PFSK-1 (cell line): ENCODE measurements around the gene CDK5R2.

Experiments
- FOXP2 ChIP-seq: optimal IDR thresholded peaks from 2 replicates; pipeline ENCODE3; 2011; ENCODE audit warnings: borderline replicate concordance, control low read depth, inconsistent platforms; ENCODE audit not compliant: insufficient read depth; ENCODE audit errors: extremely low read length, extremely low read depth
- POLR2AphosphoS5 ChIP-seq: IDR thresholded peaks from 2 replicates; pipeline ENCODE4 v1.6.1; 2012; ENCODE audit warnings: low read depth, mild to moderate bottlenecking, control low read depth, low read length, moderate library complexity
- REST ChIP-seq, 2 experiments: IDR thresholded peaks; 2 replicates each; pipeline versions ENCODE4 v1.6.1 to v1.8.0; 2011 to 2012; ENCODE audit warnings: low read depth in 2 of 2, low read length in 2 of 2, control low read depth in 1 of 2, inconsistent platforms in 1 of 2, mild to moderate bottlenecking in 1 of 2, moderate library complexity in 1 of 2; ENCODE audit not compliant: insufficient read depth in 1 of 2
- SIN3A ChIP-seq: IDR thresholded peaks from 2 replicates; pipeline ENCODE4 v1.6.1; 2012; ENCODE audit warnings: mild to moderate bottlenecking, low read length, moderate library complexity, borderline replicate concordance; ENCODE audit not compliant: insufficient read depth
- TAF1 ChIP-seq: IDR thresholded peaks from 2 replicates; pipeline ENCODE4 v1.6.1; 2012; ENCODE audit warnings: low read length, control low read depth, borderline replicate concordance; ENCODE audit not compliant: insufficient read depth

Gene CDK5R2

DNA sequence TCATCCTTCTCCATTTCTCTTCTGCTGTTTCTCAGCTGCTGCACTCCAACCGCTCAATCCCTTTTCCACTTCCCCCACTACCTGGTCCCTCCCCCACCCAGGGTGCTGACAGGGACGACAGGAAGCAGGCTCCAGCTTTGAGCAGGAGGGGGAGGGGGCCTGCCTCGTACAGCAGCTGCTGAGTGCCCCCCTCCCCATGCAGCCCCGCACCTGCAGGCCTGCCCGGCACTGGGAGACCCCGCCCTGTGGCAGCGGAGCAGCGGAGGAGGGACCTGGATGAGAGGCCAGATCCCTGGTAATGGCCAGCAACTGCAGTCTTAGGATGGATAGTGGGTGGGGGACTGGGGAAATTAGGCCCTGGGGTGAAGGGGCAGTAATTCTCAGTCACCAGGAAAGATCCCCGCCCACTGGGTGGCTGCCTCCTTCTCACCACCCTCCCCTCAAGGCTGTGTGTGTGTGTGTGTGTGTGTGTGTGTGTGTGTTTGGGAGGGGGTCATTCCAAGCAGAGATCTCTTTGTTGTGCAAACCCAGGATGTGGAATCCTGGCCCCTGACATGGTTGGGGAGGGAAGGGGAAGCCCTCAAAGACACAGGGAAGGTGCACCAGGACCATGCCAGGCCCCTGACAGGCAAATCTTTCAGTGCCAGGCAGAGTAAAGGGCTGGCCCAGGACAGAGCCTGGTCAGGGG, 40.6 kb downstream of the CDK5R2 start:
- no peak for TF ChIP-seq FOXP2

DNA sequence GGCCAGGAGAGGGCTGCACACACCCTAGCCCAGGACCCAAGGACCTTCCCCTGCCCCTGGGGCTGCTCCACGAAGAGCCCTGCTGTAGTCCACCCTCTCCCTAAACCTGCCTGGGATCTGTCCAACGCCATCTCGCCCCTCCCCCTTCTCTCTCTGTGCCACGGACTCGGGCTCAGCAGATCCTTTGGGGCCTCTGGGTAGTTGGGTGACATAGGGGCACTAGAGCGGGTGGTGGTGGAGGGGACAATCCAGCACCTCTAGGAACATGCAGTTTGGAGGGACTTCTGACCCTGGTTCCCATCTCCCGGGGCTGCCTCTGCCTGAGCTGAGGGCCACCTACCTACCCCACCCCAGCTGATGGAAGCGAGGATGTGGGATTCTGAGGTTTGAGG, 41.1 kb downstream of the CDK5R2 start:
- TF ChIP-seq POLR2AphosphoS5: no peak
- TF ChIP-seq FOXP2: no peak
- no peak for TF ChIP-seq REST (IDR thresholded peaks at IDR 0.05; ENCODE audit: insufficient read depth in 1 of 2, low read depth in 2 of 2, low read length in 2 of 2)

DNA sequence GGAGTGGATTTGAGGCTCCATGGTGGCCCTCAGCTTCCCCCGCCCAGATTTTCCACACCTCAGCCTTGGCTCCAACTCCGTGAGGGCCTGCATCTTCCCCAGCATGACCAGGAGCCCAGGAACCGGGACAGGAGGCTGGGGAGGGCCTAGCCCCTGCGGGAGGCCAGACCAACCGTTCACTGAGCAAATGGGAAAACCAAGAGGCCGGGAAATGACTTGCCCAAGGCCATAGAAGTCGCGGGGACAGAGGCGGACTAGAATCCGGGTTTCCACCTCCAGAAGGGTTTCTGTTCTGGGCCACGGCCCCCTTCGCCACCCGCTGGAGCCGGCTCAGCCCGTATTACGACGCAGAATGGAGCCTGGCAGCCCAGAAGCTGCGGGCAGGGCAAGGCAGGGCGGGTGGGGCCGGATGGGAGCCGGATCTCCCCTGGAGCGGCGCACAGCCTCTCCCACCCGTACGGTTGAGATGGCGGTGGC, 41.7 kb downstream of the CDK5R2 start:
- TF ChIP-seq REST (IDR thresholded peaks at IDR 0.05; ENCODE audit: insufficient read depth in 1 of 2, low read depth in 2 of 2, low read length in 2 of 2): no peak
- TF ChIP-seq POLR2AphosphoS5: no peak
- TF ChIP-seq TAF1: no peak
- TF ChIP-seq FOXP2: no peak
- no peak for TF ChIP-seq SIN3A

DNA sequence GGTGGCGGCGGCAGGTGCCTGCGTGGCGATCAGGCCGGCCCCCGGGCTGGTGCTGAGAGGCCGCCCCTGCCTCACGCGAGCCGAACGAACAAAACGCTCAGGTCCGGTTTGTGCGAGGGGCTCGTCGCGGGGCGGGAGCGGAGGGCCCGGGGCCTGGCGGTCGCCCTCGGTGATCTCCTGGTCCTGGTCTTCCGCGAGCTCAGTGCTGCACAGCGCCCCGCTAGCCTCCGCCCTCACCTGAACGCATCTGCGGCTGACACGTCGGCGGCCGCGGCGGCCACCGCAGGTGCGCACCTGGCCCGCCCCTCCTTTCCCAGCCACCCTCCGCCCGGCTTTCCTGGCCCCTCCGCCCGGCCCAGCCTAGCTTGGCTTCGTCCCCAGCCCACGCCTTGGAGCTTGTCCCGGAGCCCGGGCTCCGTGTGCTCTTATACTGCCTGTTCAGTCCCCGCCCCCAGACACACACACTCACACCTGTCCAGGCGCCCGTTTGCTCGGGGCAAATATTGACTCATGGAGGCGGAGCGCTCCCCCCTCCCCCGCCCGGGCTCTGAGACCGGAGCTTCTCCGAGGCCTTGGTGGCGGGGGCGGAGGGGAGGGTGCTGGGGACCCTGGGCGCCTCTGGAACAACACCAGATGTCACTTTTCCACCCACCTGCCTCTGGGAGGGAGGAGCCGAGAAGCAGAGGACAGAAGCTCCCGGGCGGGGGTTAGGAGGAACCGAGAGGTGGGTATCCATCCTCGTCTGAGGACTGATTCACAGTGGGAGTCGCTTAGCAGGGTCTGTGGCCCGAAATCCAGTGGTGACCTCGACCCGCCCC, 42.3 kb downstream of the CDK5R2 start:
- no peak for TF ChIP-seq TAF1
- TF ChIP-seq REST (IDR thresholded peaks at IDR 0.05; ENCODE audit: insufficient read depth in 1 of 2, low read depth in 2 of 2, low read length in 2 of 2): no peak
- TF ChIP-seq FOXP2: no peak
- no peak for TF ChIP-seq SIN3A
- TF ChIP-seq POLR2AphosphoS5: no peak

- no peak for TF ChIP-seq FOXP2
- no peak for TF ChIP-seq POLR2AphosphoS5
- no peak for TF ChIP-seq TAF1
- no peak for TF ChIP-seq REST (IDR thresholded peaks at IDR 0.05; ENCODE audit: insufficient read depth in 1 of 2, low read depth in 2 of 2, low read length in 2 of 2)
- TF ChIP-seq SIN3A: no peak
Measured at GRCh38 chr2:219002395-219003266, 43.2 kb downstream of the CDK5R2 start.
